OCI-LY7 (cell line): ENCODE results near the gene MOCS3.

ENCODE experiments used
- EZH2phosphoT487 ChIP-seq: fragments of 200-600 bp; sonication (generic); IDR thresholded peaks from 2 replicates; pipeline ENCODE4 v1.6.1; 2018; ENCODE audit warnings: low read depth, borderline replicate concordance, mild to moderate bottlenecking, mixed run types, antibody characterized with exemption, low read length, moderate library complexity, mixed read lengths
- TF ChIP-seq, protein P1 (sequence below): fragments of 200-600 bp; sonication (generic); conservative IDR thresholded peaks from 2 replicates; pipeline ENCODE4 v1.5.1; 2014; ENCODE audit warnings: mild to moderate bottlenecking, antibody characterized with exemption, low read length, moderate library complexity, mixed read lengths

DNA sequence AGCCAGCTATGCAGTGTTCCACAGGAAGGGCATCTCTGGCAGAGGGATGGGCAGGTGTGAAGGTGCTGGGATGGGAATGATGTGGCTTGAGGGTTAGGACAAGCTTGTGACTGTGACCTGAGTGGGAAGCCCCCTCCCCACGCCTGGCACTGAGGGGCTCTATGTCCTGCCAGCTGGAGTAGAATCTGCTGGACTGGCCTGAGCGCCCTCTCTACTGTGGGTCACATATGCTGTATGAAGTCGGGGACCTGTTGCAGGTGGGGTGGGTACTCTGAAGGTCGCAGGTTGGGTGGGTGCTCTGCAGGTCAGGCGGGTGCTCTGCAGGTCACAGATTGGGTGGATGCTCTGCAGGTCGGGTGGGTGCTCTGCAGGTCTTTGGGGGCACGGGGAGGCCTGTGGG, 44.0 kb downstream of the MOCS3 start:
- TF ChIP-seq, protein P1, sequence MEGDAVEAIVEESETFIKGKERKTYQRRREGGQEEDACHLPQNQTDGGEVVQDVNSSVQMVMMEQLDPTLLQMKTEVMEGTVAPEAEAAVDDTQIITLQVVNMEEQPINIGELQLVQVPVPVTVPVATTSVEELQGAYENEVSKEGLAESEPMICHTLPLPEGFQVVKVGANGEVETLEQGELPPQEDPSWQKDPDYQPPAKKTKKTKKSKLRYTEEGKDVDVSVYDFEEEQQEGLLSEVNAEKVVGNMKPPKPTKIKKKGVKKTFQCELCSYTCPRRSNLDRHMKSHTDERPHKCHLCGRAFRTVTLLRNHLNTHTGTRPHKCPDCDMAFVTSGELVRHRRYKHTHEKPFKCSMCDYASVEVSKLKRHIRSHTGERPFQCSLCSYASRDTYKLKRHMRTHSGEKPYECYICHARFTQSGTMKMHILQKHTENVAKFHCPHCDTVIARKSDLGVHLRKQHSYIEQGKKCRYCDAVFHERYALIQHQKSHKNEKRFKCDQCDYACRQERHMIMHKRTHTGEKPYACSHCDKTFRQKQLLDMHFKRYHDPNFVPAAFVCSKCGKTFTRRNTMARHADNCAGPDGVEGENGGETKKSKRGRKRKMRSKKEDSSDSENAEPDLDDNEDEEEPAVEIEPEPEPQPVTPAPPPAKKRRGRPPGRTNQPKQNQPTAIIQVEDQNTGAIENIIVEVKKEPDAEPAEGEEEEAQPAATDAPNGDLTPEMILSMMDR = no peak
- TF ChIP-seq EZH2phosphoT487 = no peak
